HepG2 (cell line): ENCODE data around the gene SLC5A6. TPM values are rescaled to one million over a fixed set of nuclear protein-coding genes. Genes with fewer than 3 reads are reported as not detected.

Source experiments
- CBX2 ChIP-seq, 2 experiments: fragments of 200-600 bp in 1 of 2; sonication (generic); formaldehyde crosslinking in 1 of 2; IDR thresholded peaks; 2 replicates each; pipeline versions ENCODE4 v1.7.0 to v1.8.1; 2018 to 2022; ENCODE audit warnings: low read depth in 2 of 2, low read length in 1 of 2, mild to moderate bottlenecking in 1 of 2, missing genetic modification reagents in 1 of 2
- ELK4 ChIP-seq: sonication (generic); formaldehyde crosslinking; IDR thresholded peaks from 2 replicates; pipeline ENCODE4 v1.9.0; 2021; ENCODE audit warnings: missing genetic modification reagents, borderline replicate concordance
- HMG20B ChIP-seq: conservative IDR thresholded peaks from 2 replicates; pipeline ENCODE4 v1.6.1; 2016; ENCODE audit warnings: missing genetic modification reagents, missing compliant biosample characterization
- HNF4G ChIP-seq, 2 experiments: sonication (generic) in 1 of 2; formaldehyde crosslinking in 1 of 2; IDR thresholded peaks; 2 replicates each; pipeline versions ENCODE4 v1.4.0 to v1.6.1; 2011 to 2020; ENCODE audit warnings: borderline replicate concordance in 2 of 2, low read depth in 2 of 2, mild to moderate bottlenecking in 2 of 2, low read length in 1 of 2, missing genetic modification reagents in 1 of 2, moderate library complexity in 1 of 2
- KAT2B ChIP-seq: fragments of 150-350 bp; IDR thresholded peaks from 2 replicates; pipeline ENCODE4 v1.6.1; 2014; ENCODE audit warnings: low read depth, low read length, borderline replicate concordance
- MEF2D ChIP-seq: sonication (generic); formaldehyde crosslinking; IDR thresholded peaks from 2 replicates; pipeline ENCODE4 v1.5.1; 2020; ENCODE audit warnings: mild to moderate bottlenecking, missing genetic modification reagents
- PHF20 ChIP-seq: sonication (generic); formaldehyde crosslinking; IDR thresholded peaks from 2 replicates; pipeline ENCODE4 v1.5.0; 2020; ENCODE audit warnings: mild to moderate bottlenecking, missing genetic modification reagents
- SMC3 ChIP-seq: IDR thresholded peaks from 2 replicates; pipeline ENCODE4 v1.6.1; 2011; ENCODE audit warnings: low read length, improper control_type of control experiment
- SNRNP70 ChIP-seq: fragments of 200-400 bp; formaldehyde crosslinking; IDR thresholded peaks from 2 replicates; pipeline ENCODE4 v1.6.1; 2017; ENCODE audit warnings: mild to moderate bottlenecking, low read depth, low read length, moderate library complexity
- ZNF160 ChIP-seq: sonication (generic); formaldehyde crosslinking; IDR thresholded peaks from 2 replicates; pipeline ENCODE4 v1.8.0; 2022; ENCODE audit warnings: mild to moderate bottlenecking, inconsistent platforms, missing genetic modification reagents
- ZNF543 ChIP-seq: sonication (generic); formaldehyde crosslinking; IDR thresholded peaks from 2 replicates; pipeline ENCODE4 v1.4.0; 2020; ENCODE audit warnings: mild to moderate bottlenecking, missing genetic modification reagents
- ZNF546 ChIP-seq: sonication (generic); formaldehyde crosslinking; conservative IDR thresholded peaks from 2 replicates; pipeline ENCODE4 v1.8.1; 2023; ENCODE audit warnings: mild to moderate bottlenecking, missing genetic modification reagents
- ZNF670 ChIP-seq: sonication (generic); formaldehyde crosslinking; IDR thresholded peaks from 2 replicates; pipeline ENCODE4 v1.8.0; 2022; ENCODE audit warnings: mild to moderate bottlenecking, missing genetic modification reagents, borderline replicate concordance
- polyA plus RNA-seq, 8 experiments: library from polyadenylated mRNA; depleted of rRNA in 3 of 8; stranded (reverse) in 7 of 8; unstranded in 1 of 8; fragments of >200 nt; fragmentation: Illumina TruSeq in 4 of 8; extraction: Trizol in 4 of 8; gene quantifications; 2 replicates each; pipeline versions ENCODE4 v1.2.1 to v1.2.3, GENCODE V29; 2011 to 2016; ENCODE audit warnings: low read depth in 4 of 8, missing spikeins in 1 of 8, mixed read lengths in 1 of 8; ENCODE audit not compliant: insufficient read depth in 1 of 8
- total RNA-seq, 5 experiments: library from RNA; depleted of rRNA; stranded (reverse); fragments of >200 nt; fragmentation: Illumina TruSeq; extraction: Trizol; gene quantifications; 2 replicates each; pipeline ENCODE4 v1.2.3, GENCODE V29; 2016; ENCODE audit warnings: low read depth in 1 of 5
- TF ChIP-seq, protein P1 (sequence below): IDR thresholded peaks from 2 replicates; pipeline ENCODE4 v1.6.1; 2012; ENCODE audit warnings: low read length, improper control_type of control experiment
- TF ChIP-seq, protein P2 (sequence below): sonication (generic); formaldehyde crosslinking; IDR thresholded peaks from 2 replicates; pipeline ENCODE4 v1.4.0; 2020; ENCODE audit warnings: missing genetic modification reagents, mild to moderate bottlenecking, borderline replicate concordance

Gene SLC5A6
- total and polyA plus RNA-seq, 2 of the 13 experiments (the other 11 are each of a cell fraction or from before 2014, with no cell fraction given), result 135 to 417 TPM

DNA sequence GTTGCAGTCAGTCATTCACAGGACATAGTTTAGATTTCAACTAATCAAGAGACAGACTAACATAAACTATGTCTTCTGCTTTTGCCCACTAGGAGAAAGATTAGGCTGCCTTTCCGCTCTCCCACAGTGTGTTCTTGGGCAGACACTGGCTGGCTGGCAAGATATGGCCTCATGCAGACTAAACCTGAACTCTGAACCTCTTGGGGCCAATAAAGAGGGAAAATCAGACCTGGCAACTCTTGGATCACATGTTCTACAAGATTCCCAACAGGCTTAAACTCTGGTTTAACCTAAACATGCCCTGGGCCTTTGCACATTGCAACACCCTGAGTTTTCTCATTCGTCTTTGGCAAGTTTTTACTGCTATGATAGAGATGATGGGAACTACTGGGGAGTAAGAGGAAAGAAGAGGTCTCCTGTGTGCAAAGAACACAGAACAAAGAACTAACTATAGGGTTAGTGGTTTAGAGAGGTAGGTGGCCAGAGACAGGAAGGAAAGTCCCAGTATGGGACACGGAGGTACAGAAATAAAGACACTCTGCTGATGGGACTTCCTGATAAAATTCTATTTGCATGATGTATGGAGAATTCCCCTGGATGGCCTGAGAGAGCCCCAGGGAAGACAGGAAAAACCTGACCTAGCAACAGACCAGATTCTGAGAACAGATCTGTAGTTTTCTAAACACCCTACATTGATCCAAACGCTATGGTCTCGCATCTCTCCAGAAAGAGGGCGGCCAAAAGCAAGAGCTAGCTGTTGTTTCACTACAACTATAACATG is 2.3 kb downstream of the SLC5A6 start (continued):
- TF ChIP-seq SMC3 (peak; percentile 24; the same call in 1 of the 2 replicates), HNF4G (IDR thresholded peaks at IDR 0.05; ENCODE audit: borderline replicate concordance, low read depth, low read length) (peak; percentile 67), HNF4G (CRISPR knock-in tag; IDR thresholded peaks at IDR 0.05; ENCODE audit: borderline replicate concordance, low read depth) (0 out of 2 replicates have a peak, but pooled peaks have one; percentile 22), SNRNP70 (no peak), PHF20 (no peak), ZNF546 (CRISPR knock-in tag) (no peak), ZNF160 (no peak), ELK4 (CRISPR knock-in tag) (no peak), HMG20B (no peak; the same call in 1 of the 2 replicates), CBX2 (IDR thresholded peaks at IDR 0.05; ENCODE audit: low read depth, low read length) (no peak), CBX2 (CRISPR knock-in tag; IDR thresholded peaks at IDR 0.05; ENCODE audit: low read depth) (no peak), MEF2D (CRISPR knock-in tag) (no peak), ZNF543 (CRISPR knock-in tag) (no peak), KAT2B (no peak), ZNF670 (CRISPR knock-in tag) (no peak)
- TF ChIP-seq, protein P1, sequence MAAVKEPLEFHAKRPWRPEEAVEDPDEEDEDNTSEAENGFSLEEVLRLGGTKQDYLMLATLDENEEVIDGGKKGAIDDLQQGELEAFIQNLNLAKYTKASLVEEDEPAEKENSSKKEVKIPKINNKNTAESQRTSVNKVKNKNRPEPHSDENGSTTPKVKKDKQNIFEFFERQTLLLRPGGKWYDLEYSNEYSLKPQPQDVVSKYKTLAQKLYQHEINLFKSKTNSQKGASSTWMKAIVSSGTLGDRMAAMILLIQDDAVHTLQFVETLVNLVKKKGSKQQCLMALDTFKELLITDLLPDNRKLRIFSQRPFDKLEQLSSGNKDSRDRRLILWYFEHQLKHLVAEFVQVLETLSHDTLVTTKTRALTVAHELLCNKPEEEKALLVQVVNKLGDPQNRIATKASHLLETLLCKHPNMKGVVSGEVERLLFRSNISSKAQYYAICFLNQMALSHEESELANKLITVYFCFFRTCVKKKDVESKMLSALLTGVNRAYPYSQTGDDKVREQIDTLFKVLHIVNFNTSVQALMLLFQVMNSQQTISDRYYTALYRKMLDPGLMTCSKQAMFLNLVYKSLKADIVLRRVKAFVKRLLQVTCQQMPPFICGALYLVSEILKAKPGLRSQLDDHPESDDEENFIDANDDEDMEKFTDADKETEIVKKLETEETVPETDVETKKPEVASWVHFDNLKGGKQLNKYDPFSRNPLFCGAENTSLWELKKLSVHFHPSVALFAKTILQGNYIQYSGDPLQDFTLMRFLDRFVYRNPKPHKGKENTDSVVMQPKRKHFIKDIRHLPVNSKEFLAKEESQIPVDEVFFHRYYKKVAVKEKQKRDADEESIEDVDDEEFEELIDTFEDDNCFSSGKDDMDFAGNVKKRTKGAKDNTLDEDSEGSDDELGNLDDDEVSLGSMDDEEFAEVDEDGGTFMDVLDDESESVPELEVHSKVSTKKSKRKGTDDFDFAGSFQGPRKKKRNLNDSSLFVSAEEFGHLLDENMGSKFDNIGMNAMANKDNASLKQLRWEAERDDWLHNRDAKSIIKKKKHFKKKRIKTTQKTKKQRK, result no peak
- TF ChIP-seq, protein P2, sequence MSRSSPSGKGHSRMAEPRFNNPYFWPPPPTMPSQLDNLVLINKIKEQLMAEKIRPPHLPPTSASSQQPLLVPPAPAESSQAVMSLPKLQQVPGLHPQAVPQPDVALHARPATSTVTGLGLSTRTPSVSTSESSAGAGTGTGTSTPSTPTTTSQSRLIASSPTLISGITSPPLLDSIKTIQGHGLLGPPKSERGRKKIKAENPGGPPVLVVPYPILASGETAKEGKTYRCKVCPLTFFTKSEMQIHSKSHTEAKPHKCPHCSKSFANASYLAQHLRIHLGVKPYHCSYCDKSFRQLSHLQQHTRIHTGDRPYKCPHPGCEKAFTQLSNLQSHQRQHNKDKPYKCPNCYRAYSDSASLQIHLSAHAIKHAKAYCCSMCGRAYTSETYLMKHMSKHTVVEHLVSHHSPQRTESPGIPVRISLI, result no peak
